HCT116 (cell line): ENCODE data around the gene APOA1. TPM values are rescaled to one million over a fixed set of nuclear protein-coding genes. Genes with fewer than 3 reads are reported as not detected.
A peak's percentile ranks its signal among the peaks of the same experiment; 100 is the strongest.

Source experiments
- ATAC-seq: fragments of 200-7000 bp; cut with Tn5 transposase; 2 replicates; pipeline ENCODE4 v1.9.1; 2020; ENCODE audit warnings: mild to moderate bottlenecking, moderate library complexity
- BruUV-seq: library from RNA; stranded (reverse); fragments of 400-500 nt; replicated peaks from 2 replicates; lab custom pipeline; 2021; lab: Mats Ljungman, UMichigan
- CTCF ChIA-PET: fragments of 300-600 bp; sonication (Branson Sonifier 250); formaldehyde crosslinking; loops from one replicate; lab custom pipeline; 2021; ENCODE audit warnings: antibody characterized with exemption; lab: Charles Lee
- POLR2A ChIA-PET: fragments of 300-600, 350-600 bp; sonication (Branson Sonifier 250); formaldehyde crosslinking; loops from one replicate; lab custom pipeline; 2021; ENCODE audit warnings: antibody characterized with exemption; lab: Charles Lee
- RAD21 ChIA-PET, 2 experiments: fragments of 300-600 bp; sonication (Branson Sonifier 250); formaldehyde crosslinking; loops; one replicate each; lab custom pipeline; 2023; ENCODE audit warnings: low total read pairs in 2 of 2; ENCODE audit not compliant: uncharacterized antibody in 2 of 2, unreplicated experiment in 2 of 2, low non-redundant PET in 1 of 2; lab: Charles Lee
- DNase-seq: peaks from one replicate; pipeline ENCODE4 v3.0.0-alpha.2; 2010; ENCODE audit warnings: low read depth, low spot score
- H2AFZ ChIP-seq: fragments of 200-600 bp; shearing (Covaris generic), sonication (generic); 2 replicates; pipeline ENCODE4 v1.6.1; 2017; ENCODE audit warnings: low read depth, mixed run types, mixed read lengths, antibody characterized with exemption, low read length; ENCODE audit not compliant: poor library complexity, severe bottlenecking
- H3K27ac ChIP-seq: 2 replicates; pipeline ENCODE4 v1.5.1; 2012; ENCODE audit warnings: low read depth, low read length
- H3K27me3 ChIP-seq: fragments of 200-600 bp; sonication (generic); 2 replicates; pipeline ENCODE4 v1.6.1; 2016; ENCODE audit warnings: mixed run types, low read length, mixed read lengths; ENCODE audit not compliant: insufficient read depth
- H3K36me3 ChIP-seq, 2 experiments: fragments of 200-500 bp in 1 of 2; fragments of 200-600 bp in 1 of 2; sonication (Bioruptor generic) in 1 of 2; sonication (generic) in 1 of 2; 2 replicates each; pipeline versions ENCODE4 v1.5.1 to v1.6.1; 2014 to 2016; ENCODE audit warnings: low read length in 2 of 2, inconsistent platforms in 1 of 2, mixed read lengths in 1 of 2, mixed run types in 1 of 2; ENCODE audit not compliant: insufficient read depth in 2 of 2, control insufficient read depth in 1 of 2
- H3K4me1 ChIP-seq, 2 experiments: fragments of 200-600 bp in 1 of 2; sonication (generic) in 1 of 2; 2 replicates each; pipeline versions ENCODE4 v1.5.1 to v1.6.1; 2012 to 2017; ENCODE audit warnings: low read length in 2 of 2, inconsistent platforms in 1 of 2, mild to moderate bottlenecking in 1 of 2, mixed read lengths in 1 of 2, mixed run types in 1 of 2, moderate library complexity in 1 of 2; ENCODE audit not compliant: insufficient read depth in 2 of 2, control insufficient read depth in 1 of 2
- H3K4me2 ChIP-seq: fragments of 200-600 bp; sonication (generic); 2 replicates; pipeline ENCODE4 v1.6.1; 2017; ENCODE audit warnings: mixed run types, low read length, mixed read lengths
- H3K4me3 ChIP-seq, 2 experiments: fragments of 200-600 bp in 1 of 2; sonication (generic) in 1 of 2; replicated peaks in 1 of 2; 2 replicates each; pipeline ENCODE4 v1.5.1; 2011 to 2016; ENCODE audit warnings: low read length in 2 of 2, control low read depth in 1 of 2, low read depth in 1 of 2, mild to moderate bottlenecking in 1 of 2, mixed read lengths in 1 of 2, mixed run types in 1 of 2
- H3K79me2 ChIP-seq: fragments of 200-600 bp; sonication (generic); 2 replicates; pipeline ENCODE4 v1.6.1; 2017; ENCODE audit warnings: mild to moderate bottlenecking, mixed run types, low read length, moderate library complexity, mixed read lengths; ENCODE audit not compliant: insufficient read depth
- H3K9ac ChIP-seq: fragments of 200-600 bp; sonication (generic); 2 replicates; pipeline ENCODE4 v1.6.1; 2016; ENCODE audit warnings: low read length, mixed read lengths
- H3K9me2 ChIP-seq: fragments of 200-600 bp; sonication (generic), shearing (Covaris generic); 2 replicates; pipeline ENCODE4 v1.6.1; 2017; ENCODE audit warnings: mixed run types, mild to moderate bottlenecking, moderate library complexity; ENCODE audit not compliant: insufficient read depth
- H3K9me3 ChIP-seq, 2 experiments: fragments of 200-500 bp in 1 of 2; fragments of 200-600 bp in 1 of 2; sonication (Bioruptor generic) in 1 of 2; sonication (generic) in 1 of 2; 2 replicates each; pipeline ENCODE4 v1.6.1; 2014 to 2017; ENCODE audit warnings: low read length in 2 of 2, mixed read lengths in 2 of 2, inconsistent platforms in 1 of 2, low read depth in 1 of 2, mild to moderate bottlenecking in 1 of 2, mixed run types in 1 of 2, moderate library complexity in 1 of 2; ENCODE audit not compliant: control insufficient read depth in 1 of 2, insufficient read depth in 1 of 2
- H4K20me1 ChIP-seq: fragments of 200-600 bp; sonication (generic), shearing (Covaris generic); 2 replicates; pipeline ENCODE4 v1.6.1; 2017; ENCODE audit warnings: mixed run types, mild to moderate bottlenecking, moderate library complexity; ENCODE audit not compliant: insufficient read depth
- EGR1 ChIP-seq: IDR thresholded peaks from 2 replicates; pipeline ENCODE4 v1.6.1; 2012; ENCODE audit warnings: low read depth
- ELF1 ChIP-seq: IDR thresholded peaks from 2 replicates; pipeline ENCODE4 v1.6.1; 2012; ENCODE audit warnings: low read depth, borderline replicate concordance
- EZH2phosphoT487 ChIP-seq: fragments of 200-600 bp; IDR thresholded peaks from 2 replicates; pipeline ENCODE4 v1.6.1; 2018; ENCODE audit warnings: antibody characterized with exemption, borderline replicate concordance
- JUND ChIP-seq: IDR thresholded peaks from 2 replicates; pipeline ENCODE4 v1.6.1; 2012
- POLR2AphosphoS5 ChIP-seq: IDR thresholded peaks from 2 replicates; pipeline ENCODE4 v1.6.1; 2011; ENCODE audit warnings: mild to moderate bottlenecking, low read depth, low read length, moderate library complexity
- RAD21 ChIP-seq: IDR thresholded peaks from 2 replicates; pipeline ENCODE4 v1.6.1; 2012; ENCODE audit warnings: low read depth, mild to moderate bottlenecking
- SIN3A ChIP-seq: IDR thresholded peaks from 2 replicates; pipeline ENCODE4 v1.6.1; 2012; ENCODE audit warnings: low read depth
- SP1 ChIP-seq: IDR thresholded peaks from 2 replicates; pipeline ENCODE4 v1.6.1; 2012; ENCODE audit warnings: low read depth
- SRF ChIP-seq: IDR thresholded peaks from 2 replicates; pipeline ENCODE4 v1.6.1; 2012; ENCODE audit warnings: low read depth
- ZFX ChIP-seq: fragments of 450-650 bp; IDR thresholded peaks from 2 replicates; pipeline ENCODE4 v1.6.1; 2017
- intact Hi-C: fragments of 100-400 bp; cut with micrococcal nuclease; formaldehyde crosslinking; loops from 2 replicates; pipeline ENCODE4 v1.10.0; 2022
- total RNA-seq: library from RNA; stranded (reverse); gene quantifications from one replicate; pipeline ENCODE4 v1.2.1, GENCODE V29; 2021; ENCODE audit not compliant: unreplicated experiment
- TF ChIP-seq, protein P1 (sequence below): IDR thresholded peaks from 2 replicates; pipeline ENCODE4 v1.6.1; 2012
- TF ChIP-seq, protein P2 (sequence below): IDR thresholded peaks from 2 replicates; pipeline ENCODE4 v1.6.1; 2011; ENCODE audit warnings: mild to moderate bottlenecking, low read length, moderate library complexity; ENCODE audit not compliant: insufficient replicate concordance; ENCODE audit errors: extremely low read depth

APOA1 gene
- total RNA-seq, 1 experiment from 2014 or later: 2.0 TPM

DNA sequence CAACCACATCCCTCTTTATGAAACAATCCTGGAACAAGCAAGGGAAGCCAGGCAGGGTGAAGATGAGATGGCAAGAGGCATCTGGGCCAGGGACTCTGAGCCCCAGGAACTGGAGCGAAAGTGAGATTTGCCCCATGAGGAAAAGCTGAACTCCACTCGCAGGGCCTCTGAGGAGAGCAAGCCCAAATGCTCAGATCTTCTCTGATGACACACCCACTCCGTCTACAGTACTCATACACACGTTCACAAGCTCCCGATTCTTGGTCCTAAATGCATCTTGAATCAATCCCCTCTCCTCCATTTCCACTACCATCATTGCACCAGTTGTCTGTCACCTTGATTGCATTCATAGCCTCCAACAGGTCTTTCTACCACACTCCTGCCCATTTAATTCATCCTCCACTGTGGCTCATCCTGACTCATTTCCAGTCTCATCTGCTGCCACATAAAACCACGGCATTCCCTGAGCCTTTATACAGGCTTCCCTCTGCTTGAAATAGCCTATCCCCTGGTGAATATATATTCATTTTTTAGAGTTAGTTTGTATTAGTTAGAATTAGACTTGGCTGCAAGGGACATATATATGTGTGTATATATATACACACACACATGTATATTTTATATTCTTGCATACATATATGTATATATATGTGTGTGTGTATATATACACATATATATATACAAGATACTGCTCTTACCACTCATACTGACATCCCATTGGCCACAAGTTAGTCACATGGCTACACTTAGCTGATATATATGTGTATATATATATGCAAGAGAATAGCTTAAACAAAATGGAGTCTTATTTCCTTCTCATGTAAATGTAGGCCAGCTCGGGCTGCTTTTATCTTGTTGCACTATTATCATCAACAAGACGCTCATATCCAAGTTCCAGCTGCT lies 44.3 kb downstream of the APOA1 start:
- H3K9me2 ChIP-seq: no peaks in the 10 kb centered on the region
- intact Hi-C loops: loop anchor here (5.0 kb wide), 1 partner anchor 434 kb away; no protein-coding TSS in a partner anchor
- H3K27me3 ChIP-seq: no peaks in the 10 kb centered on the region
- H3K4me1 ChIP-seq: peaks cover 7 to 31% of the 10 kb centered on the region in 2 experiments; a peak in 3 of 4 replicates
- peak overlapping the region; percentile 92 for H2AFZ ChIP-seq
- ChIA-PET RAD21 (interaction anchor here in 1 of 2 experiments (0.5 to 1.1 kb wide), 2 partner anchors 43 to 44 kb away, joined by 3 to 7 read pairs; partner anchors contain the start of gene APOA1), POLR2A (interaction anchor here (0.6 to 0.7 kb wide), 2 partner anchors 18 to 351 kb away, joined by 3 read pairs; partner anchors contain the start of gene PAFAH1B2), CTCF (interaction anchor here (1.9 kb wide), 1 partner anchor 43 kb away, joined by 13 read pairs; no protein-coding TSS in a partner anchor)
- H3K9ac ChIP-seq: no peak overlapping the region
- ATAC-seq (no peak; the same call in 1 of the 2 replicates), DNase-seq (no peak)
- H3K36me3 ChIP-seq: no peaks in the 10 kb centered on the region
- no peak overlapping the region for H3K4me2 ChIP-seq
- no TSS peak for BruUV-seq
- H3K27ac ChIP-seq: no peak overlapping the region
- H4K20me1 ChIP-seq: no peaks in the 10 kb centered on the region
- no peaks in the 10 kb centered on the region for H3K9me3 ChIP-seq
- H3K79me2 ChIP-seq: no peaks in the 10 kb centered on the region
- no peak overlapping the region for H3K4me3 ChIP-seq
- TF ChIP-seq EZH2phosphoT487 (no peak), POLR2AphosphoS5 (no peak), ZFX (no peak), SRF (no peak), SIN3A (no peak), EGR1 (no peak), RAD21 (no peak), ELF1 (no peak), JUND (no peak), SP1 (no peak)
- TF ChIP-seq, protein P1, sequence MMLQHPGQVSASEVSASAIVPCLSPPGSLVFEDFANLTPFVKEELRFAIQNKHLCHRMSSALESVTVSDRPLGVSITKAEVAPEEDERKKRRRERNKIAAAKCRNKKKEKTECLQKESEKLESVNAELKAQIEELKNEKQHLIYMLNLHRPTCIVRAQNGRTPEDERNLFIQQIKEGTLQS: no peak
- TF ChIP-seq, protein P2, sequence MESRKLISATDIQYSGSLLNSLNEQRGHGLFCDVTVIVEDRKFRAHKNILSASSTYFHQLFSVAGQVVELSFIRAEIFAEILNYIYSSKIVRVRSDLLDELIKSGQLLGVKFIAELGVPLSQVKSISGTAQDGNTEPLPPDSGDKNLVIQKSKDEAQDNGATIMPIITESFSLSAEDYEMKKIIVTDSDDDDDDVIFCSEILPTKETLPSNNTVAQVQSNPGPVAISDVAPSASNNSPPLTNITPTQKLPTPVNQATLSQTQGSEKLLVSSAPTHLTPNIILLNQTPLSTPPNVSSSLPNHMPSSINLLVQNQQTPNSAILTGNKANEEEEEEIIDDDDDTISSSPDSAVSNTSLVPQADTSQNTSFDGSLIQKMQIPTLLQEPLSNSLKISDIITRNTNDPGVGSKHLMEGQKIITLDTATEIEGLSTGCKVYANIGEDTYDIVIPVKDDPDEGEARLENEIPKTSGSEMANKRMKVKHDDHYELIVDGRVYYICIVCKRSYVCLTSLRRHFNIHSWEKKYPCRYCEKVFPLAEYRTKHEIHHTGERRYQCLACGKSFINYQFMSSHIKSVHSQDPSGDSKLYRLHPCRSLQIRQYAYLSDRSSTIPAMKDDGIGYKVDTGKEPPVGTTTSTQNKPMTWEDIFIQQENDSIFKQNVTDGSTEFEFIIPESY: no peak
